HG03520 (cell line): Measurements from ENCODE around the gene EPHB2.

Experiments used
- ATAC-seq: cut with Tn5 transposase; IDR thresholded peaks from one replicate; pipeline ENCODE4 v1.9.1; 2021; ENCODE audit warnings: mild to moderate bottlenecking, moderate library complexity; ENCODE audit not compliant: unreplicated experiment

EPHB2 gene

DNA sequence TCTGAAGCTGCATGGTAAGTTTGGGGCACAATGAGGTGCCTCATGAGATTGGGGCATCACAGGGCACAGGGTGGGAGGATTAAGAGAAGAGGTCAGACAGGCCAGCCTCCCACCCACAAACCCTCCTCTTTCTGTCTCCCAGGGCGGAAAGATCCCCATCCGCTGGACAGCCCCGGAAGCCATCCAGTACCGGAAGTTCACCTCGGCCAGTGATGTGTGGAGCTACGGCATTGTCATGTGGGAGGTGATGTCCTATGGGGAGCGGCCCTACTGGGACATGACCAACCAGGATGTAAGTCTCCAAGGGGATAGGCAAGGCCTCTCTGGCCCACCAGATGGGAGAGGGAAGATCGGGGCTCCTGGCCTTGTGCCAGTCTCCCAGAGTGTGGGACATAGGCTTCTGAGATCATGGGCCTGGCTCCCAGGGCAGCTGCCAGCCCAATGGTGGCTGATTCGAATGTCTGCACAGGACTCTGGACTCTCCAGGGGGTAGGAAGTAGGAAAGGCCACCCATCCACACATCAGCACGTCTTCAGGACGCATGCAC is 198.3 kb downstream of the EPHB2 start:
- ATAC-seq: no peak

DNA sequence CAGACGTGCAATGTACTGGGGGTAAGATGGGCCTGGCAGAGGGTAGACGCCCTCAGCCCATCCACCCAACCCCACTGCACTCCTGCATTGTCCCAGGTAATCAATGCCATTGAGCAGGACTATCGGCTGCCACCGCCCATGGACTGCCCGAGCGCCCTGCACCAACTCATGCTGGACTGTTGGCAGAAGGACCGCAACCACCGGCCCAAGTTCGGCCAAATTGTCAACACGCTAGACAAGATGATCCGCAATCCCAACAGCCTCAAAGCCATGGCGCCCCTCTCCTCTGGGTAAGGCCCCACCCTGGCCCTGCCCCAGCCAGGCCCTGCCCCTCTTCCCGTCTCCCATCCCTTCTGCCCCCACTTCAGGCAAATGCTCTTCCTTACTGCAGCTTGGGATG is 199.6 kb downstream of the EPHB2 start:
- no peak for ATAC-seq

DNA sequence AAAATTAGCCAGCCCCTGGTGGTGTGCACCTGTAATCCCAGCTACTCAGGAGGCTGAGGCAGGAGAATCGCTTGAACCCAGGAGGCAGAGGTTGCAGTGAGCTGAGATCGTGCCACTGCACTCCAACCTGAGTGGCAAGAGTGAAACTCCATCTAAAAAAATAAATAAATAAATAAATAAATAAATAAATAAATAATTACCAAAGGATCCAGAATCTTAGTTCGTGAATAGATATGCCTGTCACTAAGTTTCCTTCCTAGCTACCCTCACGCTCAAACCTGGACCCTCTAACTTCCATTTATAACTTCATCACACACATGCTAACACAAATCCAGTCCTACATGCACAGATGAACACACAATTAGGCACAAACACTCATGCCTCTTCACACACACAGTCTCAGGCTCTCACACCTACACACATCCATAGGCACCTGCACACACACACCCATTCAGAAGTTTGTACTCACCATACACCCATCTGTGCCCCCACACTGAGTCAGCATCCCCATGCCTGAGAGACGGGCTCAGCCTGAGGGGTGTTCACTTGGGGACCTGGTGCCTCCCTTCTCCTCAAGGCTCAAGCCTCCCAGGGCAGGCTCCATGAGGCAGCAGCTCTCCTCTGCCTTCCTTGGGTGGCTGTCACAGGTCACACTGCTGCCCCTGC is 200.5 kb downstream of the EPHB2 start:
- ATAC-seq: no peak

DNA sequence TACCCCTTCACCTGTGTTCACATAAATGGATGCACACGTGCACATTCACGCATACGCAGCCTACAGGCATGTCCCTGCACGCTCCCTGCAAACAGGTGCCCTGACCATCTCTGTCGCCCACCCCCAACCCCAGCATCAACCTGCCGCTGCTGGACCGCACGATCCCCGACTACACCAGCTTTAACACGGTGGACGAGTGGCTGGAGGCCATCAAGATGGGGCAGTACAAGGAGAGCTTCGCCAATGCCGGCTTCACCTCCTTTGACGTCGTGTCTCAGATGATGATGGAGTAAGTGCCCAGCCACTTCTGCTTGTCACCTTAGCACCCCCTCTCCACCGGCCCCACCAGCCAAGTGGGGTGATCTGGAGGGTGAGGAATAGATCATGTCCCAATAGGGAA is 201.7 kb downstream of the EPHB2 start:
- no peak for ATAC-seq

DNA sequence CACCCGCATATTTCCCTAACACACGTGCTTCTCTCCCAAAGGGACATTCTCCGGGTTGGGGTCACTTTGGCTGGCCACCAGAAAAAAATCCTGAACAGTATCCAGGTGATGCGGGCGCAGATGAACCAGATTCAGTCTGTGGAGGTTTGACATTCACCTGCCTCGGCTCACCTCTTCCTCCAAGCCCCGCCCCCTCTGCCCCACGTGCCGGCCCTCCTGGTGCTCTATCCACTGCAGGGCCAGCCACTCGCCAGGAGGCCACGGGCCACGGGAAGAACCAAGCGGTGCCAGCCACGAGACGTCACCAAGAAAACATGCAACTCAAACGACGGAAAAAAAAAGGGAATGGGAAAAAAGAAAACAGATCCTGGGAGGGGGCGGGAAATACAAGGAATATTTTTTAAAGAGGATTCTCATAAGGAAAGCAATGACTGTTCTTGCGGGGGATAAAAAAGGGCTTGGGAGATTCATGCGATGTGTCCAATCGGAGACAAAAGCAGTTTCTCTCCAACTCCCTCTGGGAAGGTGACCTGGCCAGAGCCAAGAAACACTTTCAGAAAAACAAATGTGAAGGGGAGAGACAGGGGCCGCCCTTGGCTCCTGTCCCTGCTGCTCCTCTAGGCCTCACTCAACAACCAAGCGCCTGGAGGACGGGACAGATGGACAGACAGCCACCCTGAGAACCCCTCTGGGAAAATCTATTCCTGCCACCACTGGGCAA is 202.9 kb downstream of the EPHB2 start:
- no peak for ATAC-seq

DNA sequence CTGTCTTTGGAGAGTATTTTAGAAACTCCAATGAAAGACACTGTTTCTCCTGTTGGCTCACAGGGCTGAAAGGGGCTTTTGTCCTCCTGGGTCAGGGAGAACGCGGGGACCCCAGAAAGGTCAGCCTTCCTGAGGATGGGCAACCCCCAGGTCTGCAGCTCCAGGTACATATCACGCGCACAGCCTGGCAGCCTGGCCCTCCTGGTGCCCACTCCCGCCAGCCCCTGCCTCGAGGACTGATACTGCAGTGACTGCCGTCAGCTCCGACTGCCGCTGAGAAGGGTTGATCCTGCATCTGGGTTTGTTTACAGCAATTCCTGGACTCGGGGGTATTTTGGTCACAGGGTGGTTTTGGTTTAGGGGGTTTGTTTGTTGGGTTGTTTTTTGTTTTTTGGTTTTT is 203.5 kb downstream of the EPHB2 start:
- no peak for ATAC-seq

DNA sequence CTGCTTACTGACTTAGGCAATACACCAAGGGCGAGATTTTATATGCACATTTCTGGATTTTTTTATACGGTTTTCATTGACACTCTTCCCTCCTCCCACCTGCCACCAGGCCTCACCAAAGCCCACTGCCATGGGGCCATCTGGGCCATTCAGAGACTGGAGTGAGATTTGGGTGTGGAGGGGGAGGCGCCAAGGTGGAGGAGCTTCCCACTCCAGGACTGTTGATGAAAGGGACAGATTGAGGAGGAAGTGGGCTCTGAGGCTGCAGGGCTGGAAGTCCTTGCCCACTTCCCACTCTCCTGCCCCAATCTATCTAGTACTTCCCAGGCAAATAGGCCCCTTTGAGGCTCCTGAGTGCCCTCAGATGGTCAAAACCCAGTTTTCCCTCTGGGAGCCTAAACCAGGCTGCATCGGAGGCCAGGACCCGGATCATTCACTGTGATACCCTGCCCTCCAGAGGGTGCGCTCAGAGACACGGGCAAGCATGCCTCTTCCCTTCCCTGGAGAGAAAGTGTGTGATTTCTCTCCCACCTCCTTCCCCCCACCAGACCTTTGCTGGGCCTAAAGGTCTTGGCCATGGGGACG is 204.1 kb downstream of the EPHB2 start:
- no peak for ATAC-seq

DNA sequence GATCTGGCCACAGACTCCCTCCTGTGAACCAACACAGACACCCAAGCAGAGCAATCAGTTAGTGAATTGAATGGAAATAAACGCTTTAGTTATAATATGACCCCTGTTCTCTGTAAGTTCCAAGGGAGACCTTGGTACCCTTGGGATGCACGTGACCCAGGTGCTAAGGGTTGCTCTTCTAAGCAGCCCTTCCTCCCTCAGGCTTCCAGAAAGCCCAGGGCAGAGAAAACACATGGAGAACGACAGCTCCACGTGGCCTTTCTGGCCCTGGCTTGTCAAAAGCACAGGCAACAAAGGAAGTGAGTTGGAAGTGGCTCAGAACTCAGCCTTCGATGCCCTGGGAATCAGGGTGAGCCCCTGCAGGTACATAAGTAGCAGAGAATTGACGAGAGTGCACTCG is 204.6 kb downstream of the EPHB2 start:
- ATAC-seq: no peak

DNA sequence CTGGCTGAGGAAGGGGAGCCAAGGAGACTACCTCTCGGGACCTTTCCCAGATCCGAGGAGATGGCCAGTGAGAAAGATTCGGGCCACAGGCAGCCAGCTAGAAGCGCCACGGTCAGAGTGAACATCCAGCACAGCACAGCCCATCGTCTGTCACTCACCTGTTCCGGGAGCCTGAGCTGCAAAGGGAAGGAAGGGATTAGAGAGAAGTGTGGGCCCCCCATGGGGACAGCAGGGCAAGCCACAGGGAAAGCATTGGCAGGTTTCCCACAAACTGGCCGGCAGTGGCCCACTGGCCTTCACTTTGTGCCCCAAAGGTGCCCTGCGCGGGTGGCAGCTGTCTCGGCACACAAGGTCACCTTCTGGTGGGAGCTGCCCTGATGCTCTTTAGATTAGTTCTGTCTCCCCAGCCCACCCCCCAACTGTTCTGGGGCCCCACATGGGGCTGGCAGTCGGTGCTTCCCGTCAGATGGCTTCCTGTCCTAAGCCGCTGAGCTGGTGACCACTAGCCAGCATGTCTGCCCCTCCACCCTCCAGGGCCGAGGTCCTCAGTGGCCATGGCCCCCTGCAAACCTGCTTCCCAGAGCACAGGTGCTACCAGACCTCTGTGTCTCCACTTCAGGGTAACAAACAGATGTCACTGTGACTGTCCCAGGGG is 205.3 kb downstream of the EPHB2 start:
- ATAC-seq: no peak

DNA sequence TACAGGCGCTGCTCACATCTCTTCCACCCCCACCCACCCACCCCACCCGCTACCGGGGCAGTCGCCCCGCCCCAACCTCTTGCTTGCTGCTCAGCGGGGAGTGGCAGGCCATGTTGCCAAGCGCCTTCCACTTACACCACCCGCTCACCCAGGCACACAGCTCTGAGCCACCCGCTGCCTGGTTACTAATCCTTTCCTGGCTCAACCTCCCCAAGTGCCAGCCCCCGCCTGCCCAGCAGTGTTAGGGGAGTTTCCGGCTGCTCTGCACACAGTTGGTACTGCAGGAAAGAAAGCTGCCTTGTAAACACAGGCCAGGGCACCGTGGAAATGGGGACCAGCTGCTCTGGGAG is 205.8 kb downstream of the EPHB2 start:
- ATAC-seq: no peak

DNA sequence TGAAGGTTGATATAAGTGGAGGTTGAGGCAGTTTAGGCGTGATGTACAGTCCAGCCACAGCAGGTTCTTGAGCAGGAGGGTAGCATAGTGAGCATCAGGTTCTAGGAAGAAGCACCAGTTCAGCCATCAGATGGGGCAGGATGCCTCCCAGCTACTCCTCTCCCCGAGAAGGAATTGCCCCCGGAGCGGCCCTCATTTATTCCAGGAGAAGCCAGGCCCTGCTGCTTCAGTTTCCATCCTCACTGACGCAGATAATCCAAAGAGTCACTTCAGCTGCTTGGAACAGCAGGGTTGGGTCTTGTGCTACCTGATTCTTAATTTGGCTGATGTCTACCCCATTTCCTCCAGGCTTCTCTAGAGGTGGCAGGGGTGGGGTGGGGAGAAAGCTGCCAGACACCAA is 207.3 kb downstream of the EPHB2 start:
- no peak for ATAC-seq

DNA sequence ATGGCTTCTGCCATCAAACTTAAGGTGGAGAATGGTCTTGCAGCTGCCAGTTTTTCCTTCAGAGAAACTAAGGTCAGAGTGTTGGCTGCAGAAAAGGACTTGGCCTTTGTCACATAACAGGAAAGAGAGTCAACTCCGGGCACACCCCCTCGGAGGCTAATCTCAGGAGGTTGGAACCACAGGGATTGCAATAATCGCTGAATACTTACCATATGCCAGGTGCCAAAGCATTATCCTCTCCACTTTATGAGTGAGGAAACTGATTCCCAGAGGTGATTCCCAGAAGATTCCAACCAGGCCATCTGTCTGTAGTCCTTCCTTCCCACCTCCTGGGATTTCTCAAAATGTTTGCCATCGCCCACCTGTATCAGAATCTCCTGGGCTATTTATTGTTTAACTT is 208.0 kb downstream of the EPHB2 start:
- no peak for ATAC-seq

DNA sequence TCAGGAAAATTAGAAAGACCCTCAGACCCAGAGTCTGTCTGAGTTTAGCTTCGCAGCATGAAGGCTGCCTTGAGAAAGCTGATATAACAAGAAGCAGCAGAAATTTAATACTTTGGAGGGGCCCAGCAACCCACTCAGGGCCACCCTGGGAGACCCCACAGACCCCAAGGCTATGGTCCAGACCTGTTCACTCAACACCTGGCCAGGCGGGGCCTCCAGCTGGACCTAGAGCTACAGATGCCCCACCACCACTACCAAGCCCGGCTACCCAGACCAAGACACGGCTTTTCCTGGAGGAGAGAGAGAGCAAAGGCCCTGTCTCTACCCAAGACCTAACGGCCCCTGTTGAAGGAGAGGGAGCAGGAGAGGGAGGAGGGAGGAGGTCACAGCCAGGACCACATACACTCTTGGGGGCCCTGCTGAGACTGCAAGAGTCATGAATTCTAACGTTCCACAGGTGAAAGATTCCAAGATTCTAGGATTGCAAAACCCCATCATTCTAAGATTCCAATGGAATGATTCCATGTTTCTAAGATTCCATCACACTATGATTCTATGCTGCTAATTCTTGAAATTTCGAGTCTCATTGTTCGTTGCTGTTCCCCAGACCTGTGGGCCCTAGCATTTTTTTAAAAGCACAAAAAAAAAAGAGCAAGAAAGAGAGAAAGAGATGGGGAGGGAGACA is 208.8 kb downstream of the EPHB2 start:
- ATAC-seq: no peak

DNA sequence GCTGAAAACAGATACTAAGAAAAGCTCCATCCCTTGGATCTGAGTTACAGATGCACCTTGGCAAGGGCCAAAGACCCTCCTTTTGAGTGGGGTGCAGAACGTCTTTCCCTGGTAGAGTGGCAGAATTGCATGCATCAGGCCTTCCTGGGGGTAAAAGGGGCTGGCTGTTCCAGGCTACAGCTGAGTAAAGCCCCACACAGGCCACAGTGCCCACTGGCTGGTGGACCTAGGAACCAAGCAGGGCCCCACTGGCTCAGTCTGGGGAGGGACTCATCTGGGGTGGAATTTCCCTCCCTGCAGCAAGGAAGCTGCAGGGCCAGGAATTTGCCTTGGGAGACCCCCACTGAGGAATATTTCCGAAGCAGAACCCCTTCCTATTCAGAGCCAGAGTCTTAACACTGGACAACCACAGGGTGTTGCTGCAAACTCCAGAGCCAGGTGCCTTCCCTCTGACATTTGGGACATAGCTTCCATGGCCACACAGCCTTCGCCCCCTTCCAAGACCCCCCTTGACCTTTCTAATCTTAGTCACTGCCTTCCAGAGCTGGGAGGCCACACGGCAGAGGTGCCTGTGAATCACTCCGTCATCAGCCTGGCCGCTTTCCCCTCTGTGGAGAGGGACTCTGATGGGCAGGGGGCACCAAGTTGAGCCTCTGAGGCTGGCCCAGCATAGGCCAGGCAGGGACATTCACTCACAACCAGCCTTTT is 209.5 kb downstream of the EPHB2 start:
- ATAC-seq: no peak

DNA sequence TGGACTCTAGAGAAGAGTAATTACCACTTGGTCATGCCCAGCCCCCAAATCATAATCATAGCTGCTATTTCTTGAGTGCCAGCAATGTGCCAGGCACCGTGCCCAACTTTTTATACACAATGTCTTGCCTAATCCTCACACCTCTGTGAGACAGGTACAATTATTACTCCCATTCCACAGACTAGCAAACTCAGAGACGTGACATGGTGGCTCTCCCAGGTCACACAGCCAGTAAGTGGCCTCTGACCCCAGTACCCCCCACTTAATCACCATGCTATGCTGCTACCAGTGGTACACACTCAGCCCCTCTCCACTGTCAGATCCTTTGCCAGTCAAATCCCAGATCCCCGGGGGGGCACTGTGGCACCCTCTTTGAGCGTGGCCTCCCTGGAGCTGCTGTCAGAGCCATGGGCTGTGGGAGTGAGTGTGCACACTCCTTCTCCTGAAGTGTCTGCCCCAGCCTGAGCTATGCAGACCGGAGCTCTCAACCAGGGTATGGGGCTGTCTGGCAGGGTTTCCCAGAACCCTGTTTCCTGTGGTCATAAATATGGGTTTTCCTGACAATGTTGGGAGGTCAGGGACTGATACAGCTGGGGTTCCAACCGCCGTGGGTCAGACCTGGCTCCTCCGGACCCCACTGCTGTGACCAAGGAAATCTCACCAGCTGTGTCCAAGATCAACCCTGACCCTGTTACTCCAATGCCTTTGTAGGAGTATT is 210.3 kb downstream of the EPHB2 start:
- ATAC-seq: no peak

DNA sequence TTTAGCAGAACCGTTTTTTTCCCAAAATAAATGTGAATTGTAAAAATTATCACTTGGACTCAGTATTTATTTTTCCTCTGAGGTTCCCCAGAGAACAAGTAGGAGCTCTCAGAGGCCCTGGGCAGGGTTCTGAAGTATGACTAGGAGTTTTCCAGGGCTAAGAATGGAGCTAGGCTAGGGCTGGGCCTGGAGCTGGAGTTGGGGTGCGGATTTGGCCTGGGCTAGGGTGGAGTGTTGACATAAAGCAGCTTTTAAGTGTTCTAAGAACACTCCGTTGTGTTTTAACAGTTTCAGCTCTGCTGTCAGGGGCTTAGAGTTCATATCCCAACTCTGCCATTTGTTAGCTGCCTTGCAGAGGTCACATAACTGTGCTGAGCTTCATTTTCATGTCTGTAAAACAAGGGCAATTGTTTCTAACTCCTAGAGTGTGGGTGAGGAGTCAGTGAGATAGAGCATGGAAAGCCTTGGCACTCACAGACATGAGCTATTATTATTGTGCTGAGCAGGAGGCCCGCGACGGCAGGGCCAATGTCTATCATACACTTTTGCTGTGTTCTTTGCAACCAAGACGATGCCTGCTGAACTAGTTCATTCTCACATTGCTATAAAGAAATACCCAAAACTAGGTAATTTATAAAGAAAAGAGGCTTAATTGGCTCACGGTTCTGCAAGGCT is 210.9 kb downstream of the EPHB2 start:
- no peak for ATAC-seq

DNA sequence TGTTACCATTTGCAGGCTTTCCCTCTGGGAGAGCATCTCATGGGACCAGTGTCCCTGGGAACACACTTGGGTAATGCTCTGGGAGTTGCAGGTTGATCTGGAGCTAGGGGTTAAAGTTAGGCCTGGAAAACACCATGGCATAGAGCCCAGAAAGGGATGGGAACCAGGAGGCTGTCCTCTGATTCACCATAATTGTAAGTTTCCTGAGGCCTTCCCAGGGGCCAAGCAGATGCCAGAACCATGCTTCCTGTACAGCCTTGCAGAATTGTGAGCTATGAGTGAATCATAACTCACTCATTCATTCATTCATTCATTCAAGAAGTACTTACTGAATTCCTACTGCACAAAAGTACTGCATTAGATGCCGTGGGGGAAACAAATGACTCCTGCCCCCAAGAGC is 212.0 kb downstream of the EPHB2 start:
- ATAC-seq: no peak

DNA sequence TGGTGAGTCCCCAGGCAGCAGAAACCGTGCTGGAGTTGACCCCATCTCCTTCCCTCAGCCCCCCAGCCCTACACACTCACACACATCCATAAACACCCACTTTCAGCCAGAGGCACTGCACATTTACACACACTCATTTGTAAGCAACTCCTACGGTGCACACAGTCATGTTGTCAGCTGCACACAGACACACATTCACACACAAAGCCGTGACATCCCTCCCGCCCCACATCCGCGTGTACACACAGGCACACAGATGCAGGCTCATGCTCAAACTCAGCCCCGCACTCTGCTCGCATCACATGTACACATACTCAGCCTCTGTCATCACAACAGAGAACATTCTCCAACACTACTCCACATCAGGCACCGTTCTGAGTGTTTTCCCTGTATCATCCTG is 214.5 kb downstream of the EPHB2 start:
- no peak for ATAC-seq

DNA sequence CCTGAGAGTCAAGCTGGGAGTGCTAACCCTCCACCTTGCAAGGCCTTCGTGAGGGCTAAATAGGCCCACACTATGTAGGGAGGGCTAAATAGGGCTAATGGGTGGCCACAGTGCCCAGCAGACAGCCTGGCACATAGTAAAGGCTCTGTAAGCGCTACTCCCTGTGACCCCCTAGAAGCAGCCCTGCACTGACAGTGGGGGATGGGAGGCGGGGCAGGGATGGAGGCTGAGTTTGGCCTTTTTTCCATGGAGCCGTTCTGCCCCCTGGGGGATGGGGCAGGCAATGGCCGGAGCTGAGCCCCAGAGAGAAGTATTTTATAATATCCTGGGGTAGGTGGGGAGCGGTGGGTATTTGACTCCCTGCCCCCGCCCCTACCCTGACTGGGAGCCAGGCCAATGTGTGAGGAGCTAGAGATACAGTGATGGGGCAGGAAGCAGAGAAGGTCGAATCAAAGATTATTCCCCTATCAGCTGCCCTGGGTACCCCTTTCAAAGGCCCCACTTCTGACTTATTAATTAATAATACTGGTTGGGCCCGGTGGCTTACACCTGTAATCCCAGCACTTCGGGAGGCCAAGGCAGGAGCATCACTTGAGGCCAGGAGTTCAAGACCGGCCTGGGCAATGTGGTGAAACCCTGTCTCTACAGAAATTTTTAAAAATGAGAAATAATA is 219.7 kb downstream of the EPHB2 start:
- ATAC-seq: no peak
